SU-DHL-6 (cell line): ENCODE data around the gene ZGPAT.

Source experiments
- CTCF ChIP-seq: fragments of 200-600 bp; sonication (generic); IDR thresholded peaks from one replicate; pipeline ENCODE4 v1.5.1; 2017; ENCODE audit warnings: antibody characterized with exemption, mild to moderate bottlenecking, low read length, moderate library complexity; ENCODE audit not compliant: insufficient read depth, poor library complexity, severe bottlenecking
- EZH2phosphoT487 ChIP-seq: fragments of 200-600 bp; sonication (generic), shearing (Covaris generic); conservative IDR thresholded peaks from 2 replicates; pipeline ENCODE4 v1.6.1; 2018; ENCODE audit warnings: mild to moderate bottlenecking, antibody characterized with exemption, low read length, moderate library complexity, mixed read lengths

- no peak for TF ChIP-seq EZH2phosphoT487
- no peak for TF ChIP-seq CTCF
Observed at GRCh38 chr20:63668351-63668750, 39.5 kb upstream of the ZGPAT start.
